Nephron (organoid): Measurements from ENCODE around the gene KLHL29.
A peak's percentile ranks its signal among the peaks of the same experiment; 100 is the strongest.

Source experiments
- H3K27ac Mint-ChIP-seq, 3 experiments: 2 replicates each; pipeline ENCODE4 v1.8.0; 2020; ENCODE audit warnings: mixed read lengths in 3 of 3, mild to moderate bottlenecking in 2 of 3, moderate library complexity in 1 of 3
- H3K27me3 Mint-ChIP-seq: 2 replicates; pipeline ENCODE4 v1.8.0; 2021; ENCODE audit warnings: low read depth, mild to moderate bottlenecking, moderate library complexity, mixed read lengths
- H3K36me3 Mint-ChIP-seq: 2 replicates; pipeline ENCODE4 v1.8.0; 2020; ENCODE audit warnings: low read depth, mixed read lengths
- H3K4me1 Mint-ChIP-seq: 2 replicates; pipeline ENCODE4 v1.8.0; 2020; ENCODE audit warnings: mixed read lengths
- H3K4me3 Mint-ChIP-seq, 3 experiments: 2 replicates each; pipeline ENCODE4 v1.8.0; 2020; ENCODE audit warnings: mild to moderate bottlenecking in 3 of 3, mixed read lengths in 3 of 3, moderate library complexity in 2 of 3
- H3K9me3 Mint-ChIP-seq: 2 replicates; pipeline ENCODE4 v1.8.0; 2020; ENCODE audit warnings: mixed read lengths
- CTCF ChIP-seq, 3 experiments: fragments of 200-600 bp; sonication (generic); IDR thresholded peaks; one replicate each; pipeline ENCODE4 v1.5.0; 2021; ENCODE audit warnings: antibody characterized with exemption in 3 of 3; ENCODE audit not compliant: unreplicated experiment in 3 of 3

KLHL29 gene

GRCh38 chr2:23673082-23673481, 288.1 kb downstream of the KLHL29 start:
- Mint-ChIP-seq H3K27me3 (peaks cover 8% of the 10 kb centered on the region), H3K4me3 (no peak overlapping the region), H3K4me1 (peaks cover 25% of the 10 kb centered on the region), H3K27ac (peak overlapping the region in 2 of 3 experiments; percentile 5 to 11), H3K9me3 (no peaks in the 10 kb centered on the region), H3K36me3 (peaks cover 8% of the 10 kb centered on the region)
- TF ChIP-seq CTCF (IDR thresholded peaks at IDR 0.05; ENCODE audit: unreplicated experiment in 3 of 3) = no peak

GRCh38 chr2:23673830-23674679, 289.1 kb downstream of the KLHL29 start:
- no peaks in the 10 kb centered on the region for H3K9me3 Mint-ChIP-seq
- H3K27ac Mint-ChIP-seq = no peak overlapping the region
- H3K36me3 Mint-ChIP-seq = peaks cover 14% of the 10 kb centered on the region
- peaks cover 22% of the 10 kb centered on the region for H3K4me1 Mint-ChIP-seq
- no peak for TF ChIP-seq CTCF (IDR thresholded peaks at IDR 0.05; ENCODE audit: unreplicated experiment in 3 of 3)
- peaks cover 8% of the 10 kb centered on the region for H3K27me3 Mint-ChIP-seq
- H3K4me3 Mint-ChIP-seq = no peak overlapping the region

DNA sequence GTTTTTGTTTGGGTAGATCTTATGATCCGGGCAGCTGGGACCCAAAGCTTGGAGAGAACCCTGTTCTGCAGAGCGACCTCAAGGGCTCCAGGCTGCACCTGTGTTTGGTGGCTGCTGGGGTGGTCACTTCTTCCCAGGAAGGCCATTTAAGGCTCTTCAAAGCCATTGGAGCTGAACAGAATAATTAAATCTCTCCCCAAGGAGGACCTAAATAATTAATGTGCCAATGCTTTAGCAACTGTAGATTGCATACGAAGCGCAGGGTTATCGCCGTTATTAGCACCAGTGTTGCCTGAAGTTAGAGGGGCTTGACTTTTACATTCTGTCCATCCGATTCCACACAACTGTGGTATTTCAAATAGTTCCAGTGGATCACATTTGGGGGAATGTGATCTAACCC, 290.5 kb downstream of the KLHL29 start:
- H3K27ac Mint-ChIP-seq = no peak overlapping the region
- peaks cover 9% of the 10 kb centered on the region for H3K4me1 Mint-ChIP-seq
- no peak overlapping the region for H3K4me3 Mint-ChIP-seq
- TF ChIP-seq CTCF (IDR thresholded peaks at IDR 0.05; ENCODE audit: unreplicated experiment in 3 of 3) = no peak
- H3K27me3 Mint-ChIP-seq = peaks cover 8% of the 10 kb centered on the region
- H3K9me3 Mint-ChIP-seq = no peaks in the 10 kb centered on the region
- H3K36me3 Mint-ChIP-seq = peaks cover 14% of the 10 kb centered on the region

GRCh38 chr2:23677836-23678235, 292.9 kb downstream of the KLHL29 start:
- peaks cover 14% of the 10 kb centered on the region for H3K36me3 Mint-ChIP-seq
- H3K27me3 Mint-ChIP-seq = peaks cover 8% of the 10 kb centered on the region
- H3K4me3 Mint-ChIP-seq = no peak overlapping the region
- no peaks in the 10 kb centered on the region for H3K9me3 Mint-ChIP-seq
- H3K4me1 Mint-ChIP-seq = no peaks in the 10 kb centered on the region
- no peak overlapping the region for H3K27ac Mint-ChIP-seq
- TF ChIP-seq CTCF (IDR thresholded peaks at IDR 0.05; ENCODE audit: unreplicated experiment in 3 of 3) = no peak

DNA sequence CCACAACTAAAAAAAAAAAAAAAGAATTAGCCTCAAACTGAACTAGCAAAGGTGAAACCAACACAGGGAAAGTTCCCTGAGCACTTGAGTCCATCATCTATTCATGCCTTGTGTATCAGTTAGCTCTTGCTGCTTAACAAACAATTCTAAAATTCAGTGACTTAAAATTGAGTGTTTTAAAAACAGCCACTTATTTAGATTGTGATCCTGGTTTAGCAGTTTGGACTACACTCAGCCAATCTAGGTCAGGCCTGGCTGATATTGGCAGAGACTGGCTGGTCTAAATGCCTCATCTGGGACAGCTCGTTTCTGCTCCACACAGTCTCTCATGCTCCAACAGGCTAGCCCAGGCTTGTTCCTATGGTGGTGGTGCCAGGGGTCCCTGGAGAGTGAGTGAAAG, 294.1 kb downstream of the KLHL29 start:
- Mint-ChIP-seq H3K4me1 (peaks cover 3% of the 10 kb centered on the region), H3K27me3 (peaks cover 8% of the 10 kb centered on the region), H3K36me3 (peaks cover 14% of the 10 kb centered on the region), H3K27ac (no peak overlapping the region), H3K9me3 (no peaks in the 10 kb centered on the region), H3K4me3 (no peak overlapping the region)
- TF ChIP-seq CTCF (IDR thresholded peaks at IDR 0.05; ENCODE audit: unreplicated experiment in 3 of 3) = no peak

- Mint-ChIP-seq H3K4me3 (no peak overlapping the region), H3K9me3 (no peaks in the 10 kb centered on the region), H3K4me1 (peaks cover 19% of the 10 kb centered on the region), H3K36me3 (peaks cover 19% of the 10 kb centered on the region), H3K27ac (no peak overlapping the region), H3K27me3 (peaks cover 5% of the 10 kb centered on the region)
- TF ChIP-seq CTCF (IDR thresholded peaks at IDR 0.05; ENCODE audit: unreplicated experiment in 3 of 3) = no peak
Observed at GRCh38 chr2:23680951-23681350, 296.0 kb downstream of the KLHL29 start.
